ENCODE measurements around the gene EN1. TPM values are rescaled to one million over a fixed set of nuclear protein-coding genes. Genes with fewer than 3 reads are reported as not detected.

Gene EN1
- total and polyA plus RNA-seq, 2 of the 13 experiments (the other 11 are each of a cell fraction or from before 2014, with no cell fraction given) = not detected

GRCh38 chr2:118855451-118856279, 8.2 kb upstream of the EN1 start (continued):
- TF ChIP-seq ATF4 (CRISPR knock-in tag; IDR thresholded peaks at IDR 0.05) (no peak), ZNF562 (CRISPR knock-in tag; IDR thresholded peaks at IDR 0.05; ENCODE audit: borderline replicate concordance) (no peak), ZNF225 (CRISPR knock-in tag; IDR thresholded peaks at IDR 0.05) (0 out of 2 replicates have a peak, but pooled peaks have one; percentile 32), ZNF564 (CRISPR knock-in tag; IDR thresholded peaks at IDR 0.05) (no peak), ZNF282 (IDR thresholded peaks at IDR 0.05; ENCODE audit: partially characterized antibody) (no peak), PPARG (CRISPR knock-in tag; conservative IDR thresholded peaks at IDR 0.05) (0 out of 2 replicates have a peak, but pooled peaks have one; percentile 9), FOXO1 (CRISPR knock-in tag; IDR thresholded peaks at IDR 0.05) (peak; percentile 27; the same call in 1 of the 2 replicates), NFE2L1 (CRISPR knock-in tag; IDR thresholded peaks at IDR 0.05; ENCODE audit: borderline replicate concordance) (no peak), ZNF713 (CRISPR knock-in tag; IDR thresholded peaks at IDR 0.05) (no peak), POGK (CRISPR knock-in tag; conservative IDR thresholded peaks at IDR 0.05) (peak; percentile 65; the same call in 1 of the 2 replicates), DMTF1 (CRISPR knock-in tag; IDR thresholded peaks at IDR 0.05) (no peak), TFE3 (CRISPR knock-in tag; IDR thresholded peaks at IDR 0.05) (no peak), ZNF724P (CRISPR knock-in tag; IDR thresholded peaks at IDR 0.05; ENCODE audit: borderline replicate concordance) (0 out of 2 replicates have a peak, but pooled peaks have one; percentile 59), ZNF570 (CRISPR knock-in tag; IDR thresholded peaks at IDR 0.05; ENCODE audit: borderline replicate concordance) (no peak), ARID2 (CRISPR knock-in tag; IDR thresholded peaks at IDR 0.05; ENCODE audit: borderline replicate concordance) (no peak), ETV5 (CRISPR knock-in tag; IDR thresholded peaks at IDR 0.05; ENCODE audit: borderline replicate concordance) (no peak), TEAD2 (CRISPR knock-in tag; IDR thresholded peaks at IDR 0.05) (no peak), GATA4 (IDR thresholded peaks at IDR 0.05; ENCODE audit: borderline replicate concordance, low read depth) (no peak), NCOA2 (CRISPR knock-in tag; IDR thresholded peaks at IDR 0.05) (no peak), ZNF501 (CRISPR knock-in tag; IDR thresholded peaks at IDR 0.05) (peak; percentile 66), HNF4A (CRISPR knock-in tag; IDR thresholded peaks at IDR 0.05) (no peak), JARID2 (CRISPR knock-in tag; IDR thresholded peaks at IDR 0.05; ENCODE audit: insufficient replicate concordance) (peak; percentile 72)
